ENCODE data around the gene RRP1. TPM values are rescaled to one million over a fixed set of nuclear protein-coding genes. Genes with fewer than 3 reads are reported as not detected.

The RRP1 gene
- total and polyA plus RNA-seq, 4 donors, result 4.4 to 18.1 (median 17.7) TPM

GRCh38 chr21:43853851-43854772 is 64.7 kb downstream of the RRP1 start:
- Histone ChIP-seq H3K4me1 (ENCODE audit: control insufficient read depth in 1 of 2, insufficient read depth in 2 of 2, low read length in 2 of 2) (no peaks in the 10 kb centered on the region), H3K27me3 (ENCODE audit: control insufficient read depth in 1 of 2, insufficient read depth in 2 of 2, low read length in 1 of 2) (no peaks in the 10 kb centered on the region), H3K9me3 (ENCODE audit: control insufficient read depth, low read length) (no peaks in the 10 kb centered on the region), H3K36me3 (ENCODE audit: control insufficient read depth in 1 of 2, insufficient read depth in 2 of 2, low read length in 1 of 2) (no peaks in the 10 kb centered on the region), H3K4me3 (ENCODE audit: low read length in 2 of 2) (no peak overlapping the region), H3K27ac (ENCODE audit: low read depth in 1 of 2, low read length in 2 of 2) (no peak overlapping the region)
- DNase-seq (no peak), ATAC-seq (ENCODE audit: low FRiP score) (no peak)
- 86 to 87% methylated on average over 34 of the region's 34 CpGs for WGBS, 2 donors
- intact Hi-C loops (cut with DNase I), result loop anchor here in 1 of 2 donors (10.0 kb wide), 1 partner anchor 91 kb away; no protein-coding TSS in a partner anchor

Other genes with a start within 250 kb of the RRP1 start
- gene HSF2BP, start 130.1 kb upstream of the RRP1 start, total RNA-seq, result under 1 TPM in 1 of 2 donors, not detected in 1; 0.51 TPM
- gene HSF2BP, start 130.1 kb upstream of the RRP1 start, polyA plus RNA-seq, result not detected
- gene RRP1B, start 130.0 kb upstream of the RRP1 start, total RNA-seq, result 10 to 100 TPM; 15.9 to 16.4 TPM
- gene RRP1B, start 130.0 kb upstream of the RRP1 start, polyA plus RNA-seq, result 1 to 10 TPM; 4.9 to 5.9 TPM
- 10 to 100 TPM; 90.7 to 94.4 TPM for gene PDXK, start 70.4 kb upstream of the RRP1 start, total RNA-seq
- 10 to 100 TPM; 25.8 to 38.2 TPM for gene PDXK, start 70.4 kb upstream of the RRP1 start, polyA plus RNA-seq
- 10 to 100 TPM; 30.3 to 44.3 TPM for gene CSTB, start 13.3 kb upstream of the RRP1 start, total RNA-seq
- gene CSTB, start 13.3 kb upstream of the RRP1 start, polyA plus RNA-seq, result 10 to 100 TPM; 44.6 to 71.6 TPM
- gene AGPAT3, start 75.6 kb downstream of the RRP1 start, total RNA-seq, result 10 to 100 TPM; 36.0 to 45.5 TPM
- gene AGPAT3, start 75.6 kb downstream of the RRP1 start, polyA plus RNA-seq, result 10 to 100 TPM in 1 of 2 donors, 1 to 10 TPM in 1; 8.3 to 11.4 TPM
- gene TRAPPC10, start 222.7 kb downstream of the RRP1 start, total RNA-seq, result 10 to 100 TPM; 30.3 to 41.5 TPM
- 10 to 100 TPM in 1 of 2 donors, 1 to 10 TPM in 1; 3.5 to 10.6 TPM for gene TRAPPC10, start 222.7 kb downstream of the RRP1 start, polyA plus RNA-seq